Glomerular endothelial cell (primary cell): ENCODE results near the gene ZGLP1. TPM values are rescaled to one million over a fixed set of nuclear protein-coding genes. Genes with fewer than 3 reads are reported as not detected.
A peak's percentile ranks its signal among the peaks of the same experiment; 100 is the strongest.
"Not testable (repeated sequence)": the region's sequence is repeated elsewhere in the genome, so short reads cannot be mapped to it uniquely, and the experiment has no call there.

ENCODE experiments used
- DNase-seq: peaks from one replicate; pipeline ENCODE4 v3.0.0-alpha.2; 2011; ENCODE audit warnings: low read depth, low spot score; ENCODE audit errors: extremely low read depth
- total RNA-seq: library from RNA; depleted of rRNA; stranded (reverse); fragments of >200 nt; gene quantifications from 2 replicates; pipeline ENCODE4 v1.2.3, GENCODE V29; 2015

ZGLP1 gene
- total RNA-seq, 1 donor from 2014 or later = 1.3 TPM

GRCh38 chr19:10283301-10284064, 26.1 kb downstream of the ZGLP1 start:
- DNase-seq = no peak

GRCh38 chr19:10282043-10282442, 27.6 kb downstream of the ZGLP1 start:
- not testable (repeated sequence) for DNase-seq

GRCh38 chr19:10279737-10280442, 29.7 kb downstream of the ZGLP1 start:
- no peak for DNase-seq

GRCh38 chr19:10278935-10279334, 30.7 kb downstream of the ZGLP1 start:
- no peak for DNase-seq

GRCh38 chr19:10277795-10278589, 31.6 kb downstream of the ZGLP1 start:
- no peak for DNase-seq

GRCh38 chr19:10274589-10274988, 35.0 kb downstream of the ZGLP1 start:
- no peak for DNase-seq

GRCh38 chr19:10271543-10272086, 38.0 kb downstream of the ZGLP1 start:
- DNase-seq = no peak

- DNase-seq = peak; percentile 61
These were observed 38.8 kb downstream of the ZGLP1 start, which contains the start of gene ICAM1 for GRCh38 chr19:10270616-10271394. Gene ICAM1, plus strand, starts transcription at chr19:10271120. Its CDS starts 40 bp downstream, at chr19:10271160.

- DNase-seq = no peak
These were observed 39.4 kb downstream of the ZGLP1 start for GRCh38 chr19:10270180-10270615.

GRCh38 chr19:10269333-10270179, 40.1 kb downstream of the ZGLP1 start:
- DNase-seq = peak; percentile 52

- no peak for DNase-seq
These were observed 41.5 kb downstream of the ZGLP1 start for GRCh38 chr19:10268071-10268470.

GRCh38 chr19:10266706-10267105, 42.9 kb downstream of the ZGLP1 start:
- no peak for DNase-seq

- no peak for DNase-seq
These were observed 46.8 kb downstream of the ZGLP1 start for GRCh38 chr19:10262771-10263170.

- DNase-seq = no peak
These were observed 49.5 kb downstream of the ZGLP1 start for GRCh38 chr19:10260141-10260584.

GRCh38 chr19:10259162-10259905, 50.3 kb downstream of the ZGLP1 start:
- peak; percentile 67 for DNase-seq

GRCh38 chr19:10258080-10258710, 51.4 kb downstream of the ZGLP1 start:
- DNase-seq = no peak

GRCh38 chr19:10256970-10257615, 52.5 kb downstream of the ZGLP1 start:
- DNase-seq = no peak
